SU-DHL-6 (cell line): ENCODE data around the gene TAB2.
"Not testable (repeated sequence)": the region's sequence is repeated elsewhere in the genome, so short reads cannot be mapped to it uniquely, and the experiment has no call there.

Source experiments
- H2AFZ ChIP-seq: fragments of 200-600 bp; sonication (generic); 2 replicates; pipeline ENCODE4 v1.6.1; 2014; ENCODE audit warnings: low read depth, mild to moderate bottlenecking, moderate library complexity, mixed read lengths, antibody characterized with exemption, low read length; ENCODE audit not compliant: severe bottlenecking
- H3F3A ChIP-seq: fragments of 200-600 bp; shearing (Covaris generic); 2 replicates; pipeline ENCODE4 v1.6.0; 2016; ENCODE audit warnings: antibody characterized with exemption, mild to moderate bottlenecking; ENCODE audit not compliant: insufficient read depth
- H3K27ac ChIP-seq: fragments of 200-600 bp; sonication (generic); 2 replicates; pipeline ENCODE4 v1.5.1; 2016; ENCODE audit warnings: low read depth, mild to moderate bottlenecking, low read length, moderate library complexity, mixed read lengths
- H3K27me3 ChIP-seq: fragments of 200-600 bp; sonication (generic), shearing (Covaris generic); 2 replicates; pipeline ENCODE4 v1.6.0; 2014; ENCODE audit warnings: mild to moderate bottlenecking, low read length
- H3K36me3 ChIP-seq: fragments of 200-600 bp; sonication (generic); 2 replicates; pipeline ENCODE4 v1.6.1; 2014; ENCODE audit warnings: mild to moderate bottlenecking, low read length, mixed read lengths
- H3K4me2 ChIP-seq: fragments of 300-600, 200-600 bp; shearing (Covaris generic), sonication (generic); 2 replicates; pipeline ENCODE4 v1.6.0; 2014; ENCODE audit warnings: low read length, low read depth, mild to moderate bottlenecking; ENCODE audit not compliant: poor library complexity, severe bottlenecking
- H3K4me3 ChIP-seq: fragments of 200-600 bp; sonication (generic); 2 replicates; pipeline ENCODE4 v1.5.1; 2014; ENCODE audit warnings: antibody characterized with exemption, low read length, mild to moderate bottlenecking, mixed read lengths; ENCODE audit not compliant: insufficient read depth, poor library complexity, severe bottlenecking
- H3K79me2 ChIP-seq: fragments of 200-600 bp; sonication (generic); 2 replicates; pipeline ENCODE4 v1.6.1; 2014; ENCODE audit warnings: mild to moderate bottlenecking, low read length, moderate library complexity; ENCODE audit not compliant: insufficient read depth
- H3K9ac ChIP-seq: fragments of 200-600 bp; sonication (generic); 2 replicates; pipeline ENCODE4 v1.7.0; 2014; ENCODE audit warnings: mild to moderate bottlenecking, low read length
- H3K9me2 ChIP-seq: fragments of 200-600 bp; sonication (generic); replicated peaks from 2 replicates; pipeline ENCODE4 v1.6.1; 2014; ENCODE audit warnings: low read length; ENCODE audit not compliant: insufficient read depth
- H3K9me3 ChIP-seq: fragments of 200-600 bp; sonication (generic); 2 replicates; pipeline ENCODE4 v1.6.1; 2014; ENCODE audit warnings: low read length, mixed read lengths; ENCODE audit not compliant: insufficient read depth
- H4K20me1 ChIP-seq: fragments of 200-600 bp; sonication (generic); 2 replicates; pipeline ENCODE4 v1.6.1; 2014; ENCODE audit warnings: low read depth, mild to moderate bottlenecking, antibody characterized with exemption, low read length, moderate library complexity, mixed read lengths
- EZH2phosphoT487 ChIP-seq: fragments of 200-600 bp; sonication (generic), shearing (Covaris generic); conservative IDR thresholded peaks from 2 replicates; pipeline ENCODE4 v1.6.1; 2018; ENCODE audit warnings: mild to moderate bottlenecking, antibody characterized with exemption, low read length, moderate library complexity, mixed read lengths
- TF ChIP-seq, protein P1 (sequence below): fragments of 200-600 bp; sonication (generic); IDR thresholded peaks from one replicate; pipeline ENCODE4 v1.5.1; 2017; ENCODE audit warnings: antibody characterized with exemption, mild to moderate bottlenecking, low read length, moderate library complexity; ENCODE audit not compliant: insufficient read depth, poor library complexity, severe bottlenecking

The TAB2 gene

DNA sequence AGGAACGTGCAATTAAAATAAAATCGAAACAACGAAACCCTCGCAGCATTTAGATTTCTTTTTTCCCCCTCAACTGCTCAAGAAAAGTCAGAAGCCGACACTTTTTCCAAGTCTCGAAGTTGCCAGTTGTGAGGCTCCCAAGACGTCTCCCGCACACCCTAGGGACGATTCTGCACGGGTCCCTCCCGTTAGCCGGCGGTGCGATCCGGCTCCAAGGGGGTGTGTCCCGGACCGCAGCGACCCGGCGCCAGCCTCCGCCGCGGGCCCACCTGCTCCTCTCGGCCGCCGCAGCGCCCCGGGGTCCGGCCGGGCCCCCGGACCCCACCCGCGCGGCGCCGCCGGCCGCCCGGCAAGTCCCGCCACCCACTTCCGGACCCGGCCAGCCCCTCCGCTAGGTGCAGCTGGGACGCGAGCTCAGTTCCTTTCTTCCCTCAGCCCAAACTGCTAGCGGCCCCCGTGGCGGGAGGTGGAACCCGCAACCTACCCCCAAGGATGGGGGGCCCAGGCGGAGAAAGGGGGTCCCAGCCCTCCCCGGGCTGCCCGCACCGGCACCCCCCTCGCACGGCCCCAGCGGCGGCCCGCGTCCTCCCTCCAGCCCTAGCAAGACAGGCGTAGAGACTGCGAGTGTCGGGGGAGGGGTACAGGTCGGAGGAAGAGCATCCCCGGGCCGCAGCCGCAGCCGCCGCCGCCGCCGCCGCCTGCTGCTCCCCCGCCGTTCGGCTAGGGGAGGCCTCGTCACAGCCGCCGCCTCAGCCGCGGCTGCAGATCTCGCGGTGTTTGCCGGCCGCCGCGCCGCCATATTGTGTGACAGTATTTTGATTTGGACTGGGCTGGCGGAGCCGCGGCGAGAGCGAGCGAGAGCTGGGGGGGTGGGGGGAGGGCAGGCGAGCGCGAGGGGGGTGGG is 520 bp upstream of the TAB2 start:
- Histone ChIP-seq H3K4me3 (peak overlapping the region; percentile 95), H3K27me3 (no peaks in the 10 kb centered on the region), H3K36me3 (no peaks in the 10 kb centered on the region), H4K20me1 (peaks cover 30% of the 10 kb centered on the region), H2AFZ (peak overlapping the region; percentile 81), H3K9me2 (no peaks in the 10 kb centered on the region), H3K4me2 (peak overlapping the region; percentile 92), H3K9me3 (no peaks in the 10 kb centered on the region), H3K27ac (peak overlapping the region; percentile 74), H3K9ac (peak overlapping the region; percentile 96), H3F3A (peaks cover 17% of the 10 kb centered on the region), H3K79me2 (peaks cover 35% of the 10 kb centered on the region)
- TF ChIP-seq, protein P1, sequence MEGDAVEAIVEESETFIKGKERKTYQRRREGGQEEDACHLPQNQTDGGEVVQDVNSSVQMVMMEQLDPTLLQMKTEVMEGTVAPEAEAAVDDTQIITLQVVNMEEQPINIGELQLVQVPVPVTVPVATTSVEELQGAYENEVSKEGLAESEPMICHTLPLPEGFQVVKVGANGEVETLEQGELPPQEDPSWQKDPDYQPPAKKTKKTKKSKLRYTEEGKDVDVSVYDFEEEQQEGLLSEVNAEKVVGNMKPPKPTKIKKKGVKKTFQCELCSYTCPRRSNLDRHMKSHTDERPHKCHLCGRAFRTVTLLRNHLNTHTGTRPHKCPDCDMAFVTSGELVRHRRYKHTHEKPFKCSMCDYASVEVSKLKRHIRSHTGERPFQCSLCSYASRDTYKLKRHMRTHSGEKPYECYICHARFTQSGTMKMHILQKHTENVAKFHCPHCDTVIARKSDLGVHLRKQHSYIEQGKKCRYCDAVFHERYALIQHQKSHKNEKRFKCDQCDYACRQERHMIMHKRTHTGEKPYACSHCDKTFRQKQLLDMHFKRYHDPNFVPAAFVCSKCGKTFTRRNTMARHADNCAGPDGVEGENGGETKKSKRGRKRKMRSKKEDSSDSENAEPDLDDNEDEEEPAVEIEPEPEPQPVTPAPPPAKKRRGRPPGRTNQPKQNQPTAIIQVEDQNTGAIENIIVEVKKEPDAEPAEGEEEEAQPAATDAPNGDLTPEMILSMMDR: no peak
- no peak for TF ChIP-seq EZH2phosphoT487

DNA sequence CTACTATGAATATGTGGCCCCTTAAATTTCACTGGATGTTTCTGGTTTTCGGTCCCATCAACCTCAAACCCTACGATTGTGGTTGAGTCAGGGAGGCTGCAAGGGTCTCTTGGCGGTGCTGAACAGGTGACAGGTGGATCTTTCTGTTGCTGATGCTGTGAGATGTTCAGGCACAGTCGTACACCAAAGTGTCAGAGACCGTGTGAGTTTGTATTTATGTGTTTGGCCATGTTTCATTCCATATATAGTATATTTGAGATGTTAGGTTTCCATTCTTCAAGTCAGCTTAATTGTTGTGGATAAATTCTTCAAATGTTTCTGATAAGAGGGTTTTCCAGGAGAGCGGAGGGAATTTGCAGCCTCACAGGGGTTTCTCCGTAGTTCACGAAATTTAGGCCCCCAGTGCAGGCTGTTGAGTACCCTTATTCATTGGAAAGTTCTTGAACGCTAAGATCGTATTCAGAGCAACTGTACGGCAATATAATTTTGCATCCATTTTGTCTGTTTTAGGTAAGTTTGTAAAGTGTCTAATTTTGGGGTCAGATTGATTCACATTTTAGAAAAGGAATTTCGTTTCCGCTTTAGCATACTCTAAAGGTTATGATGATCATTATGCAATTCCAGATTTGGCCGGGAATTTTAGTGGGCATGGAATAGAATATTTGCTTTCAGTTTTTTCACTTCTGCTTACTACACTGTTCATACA is 1.2 kb downstream of the TAB2 start:
- TF ChIP-seq, protein P1: no peak
- no peak for TF ChIP-seq EZH2phosphoT487
- H3K36me3 ChIP-seq: no peaks in the 10 kb centered on the region
- H3K4me2 ChIP-seq: peak overlapping the region; percentile 74
- H3K9ac ChIP-seq: peak overlapping the region; percentile 96
- no peaks in the 10 kb centered on the region for H3K9me2 ChIP-seq
- H3K27me3 ChIP-seq: no peaks in the 10 kb centered on the region
- H3K27ac ChIP-seq: no peak overlapping the region
- H3K9me3 ChIP-seq: no peaks in the 10 kb centered on the region
- H3K79me2 ChIP-seq: peaks cover 53% of the 10 kb centered on the region
- H3K4me3 ChIP-seq: peak overlapping the region; percentile 70
- peaks cover 44% of the 10 kb centered on the region for H4K20me1 ChIP-seq
- peaks cover 17% of the 10 kb centered on the region for H3F3A ChIP-seq
- H2AFZ ChIP-seq: no peak overlapping the region

DNA sequence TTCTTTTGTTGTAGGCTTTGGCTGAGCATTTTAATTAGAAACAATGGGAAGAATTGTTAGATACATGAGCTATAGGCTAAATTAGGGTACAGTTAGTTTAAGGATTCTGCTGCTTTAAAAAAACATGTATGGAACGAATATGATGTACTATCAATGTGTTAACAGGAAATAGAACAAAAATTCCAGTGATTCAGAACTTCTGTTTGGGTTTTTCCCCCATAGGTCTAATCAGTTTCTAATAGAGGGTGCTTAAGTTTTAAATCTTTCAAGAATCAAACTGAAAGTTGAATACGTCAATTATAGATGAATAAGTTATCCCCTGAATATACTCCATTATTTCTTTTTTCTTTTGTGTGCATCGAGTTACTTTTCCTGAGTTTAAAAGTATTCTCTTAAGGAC is 1.9 kb downstream of the TAB2 start:
- Histone ChIP-seq H3K9me2 (no peaks in the 10 kb centered on the region), H3K27me3 (no peaks in the 10 kb centered on the region), H3K4me2 (peak overlapping the region; percentile 74), H4K20me1 (peaks cover 49% of the 10 kb centered on the region), H2AFZ (no peak overlapping the region), H3K36me3 (no peaks in the 10 kb centered on the region), H3K9me3 (no peaks in the 10 kb centered on the region), H3K4me3 (no peak overlapping the region), H3F3A (peaks cover 17% of the 10 kb centered on the region), H3K9ac (no peak overlapping the region), H3K79me2 (peaks cover 59% of the 10 kb centered on the region), H3K27ac (no peak overlapping the region)
- TF ChIP-seq, protein P1: no peak

DNA sequence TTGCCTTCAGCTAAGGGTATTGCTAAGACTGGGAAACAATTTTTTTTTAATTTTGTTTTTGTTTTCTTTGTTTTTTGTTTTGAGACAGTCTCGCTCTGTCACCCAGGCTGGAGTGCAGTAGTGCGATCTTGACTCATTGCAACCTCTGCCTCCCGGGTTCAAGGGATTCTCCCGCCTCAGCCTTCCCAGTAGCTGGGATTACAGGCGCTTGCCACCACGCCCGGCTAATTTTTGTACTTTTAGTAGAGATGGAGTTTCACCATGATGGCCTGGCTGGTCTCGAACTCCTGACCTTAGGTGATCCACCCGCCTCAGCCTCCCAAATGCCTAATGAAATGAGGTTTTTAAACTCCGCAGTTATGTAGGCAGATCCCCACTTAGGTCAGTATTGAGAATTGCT is 2.5 kb downstream of the TAB2 start:
- H2AFZ ChIP-seq, H3K9me3 ChIP-seq, H3K36me3 ChIP-seq, H3K9ac ChIP-seq, H3K9me2 ChIP-seq, H3K27me3 ChIP-seq, H3K4me3 ChIP-seq, H3K27ac ChIP-seq: not testable (repeated sequence)
- peaks cover 53% of the 10 kb centered on the region for H4K20me1 ChIP-seq
- peaks cover 17% of the 10 kb centered on the region for H3F3A ChIP-seq
- H3K79me2 ChIP-seq: peaks cover 65% of the 10 kb centered on the region
- peak overlapping the region; percentile 74 for H3K4me2 ChIP-seq
